Muscle of back (tissue), 11 donors: ENCODE measurements around the gene EIF4G3. TPM values are rescaled to one million over a fixed set of nuclear protein-coding genes. Genes with fewer than 3 reads are reported as not detected.

Experiments used
- DNase-seq, 3 donors: peaks; one replicate each; pipeline versions ENCODE4 v3.0.0 to v3.0.0-alpha.2; 2013
- polyA plus RNA-seq, 10 donors: library from polyadenylated mRNA; unstranded; fragments of 120-200 nt; gene quantifications; one replicate each; pipeline ENCODE4 v1.2.1, GENCODE V29; 2013; ENCODE audit not compliant: insufficient read length in 10 of 10

EIF4G3 gene
- polyA plus RNA-seq, 10 donors, result 30.2 to 42.5 (median 35.7) TPM

- DNase-seq, result no peak
These were observed 177.9 kb downstream of the EIF4G3 start for GRCh38 chr1:20998826-20999225.

GRCh38 chr1:20997602-20998224 lies 179.0 kb downstream of the EIF4G3 start:
- DNase-seq, result no peak

GRCh38 chr1:20996554-20996953 lies 180.1 kb downstream of the EIF4G3 start:
- no peak for DNase-seq

DNA sequence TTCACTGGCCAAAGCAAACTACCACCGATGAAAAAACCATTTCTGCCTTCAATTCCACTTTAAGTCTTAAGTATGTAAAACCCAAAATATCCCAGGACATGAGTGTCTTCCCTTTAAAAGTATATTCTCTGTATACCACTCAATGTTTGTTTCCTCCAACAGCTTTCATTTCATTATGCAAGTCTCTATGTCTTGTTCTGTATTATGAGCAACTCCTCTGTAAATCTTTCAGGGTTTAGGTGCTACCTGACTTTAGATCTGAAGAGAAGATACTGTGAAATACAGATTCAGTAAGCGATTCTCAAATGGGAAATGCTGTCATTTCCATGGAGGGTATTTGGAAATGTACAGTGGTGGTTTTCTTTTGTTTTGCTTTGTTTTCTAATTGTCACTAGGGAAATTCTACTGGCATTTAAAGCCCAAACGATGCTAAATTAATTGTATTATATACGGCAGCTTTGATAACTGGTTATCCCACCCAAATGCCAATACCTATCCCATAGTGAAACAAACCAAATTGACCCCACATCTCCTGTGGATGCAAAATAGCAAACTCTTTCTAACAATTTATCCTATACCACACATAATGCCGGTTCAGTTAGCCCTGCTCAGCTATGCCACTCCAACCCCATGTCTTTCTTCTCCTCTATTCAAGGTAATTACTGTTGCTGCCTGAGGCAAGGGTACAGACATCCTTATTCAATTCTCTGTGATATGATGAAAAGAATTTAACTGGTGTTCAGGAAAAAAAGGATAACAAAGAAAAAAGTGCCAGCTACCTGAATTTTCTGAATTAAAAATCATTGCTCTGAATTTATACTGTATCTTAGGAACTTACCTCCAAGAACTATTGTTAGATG lies 182.8 kb downstream of the EIF4G3 start:
- no peak for DNase-seq

DNA sequence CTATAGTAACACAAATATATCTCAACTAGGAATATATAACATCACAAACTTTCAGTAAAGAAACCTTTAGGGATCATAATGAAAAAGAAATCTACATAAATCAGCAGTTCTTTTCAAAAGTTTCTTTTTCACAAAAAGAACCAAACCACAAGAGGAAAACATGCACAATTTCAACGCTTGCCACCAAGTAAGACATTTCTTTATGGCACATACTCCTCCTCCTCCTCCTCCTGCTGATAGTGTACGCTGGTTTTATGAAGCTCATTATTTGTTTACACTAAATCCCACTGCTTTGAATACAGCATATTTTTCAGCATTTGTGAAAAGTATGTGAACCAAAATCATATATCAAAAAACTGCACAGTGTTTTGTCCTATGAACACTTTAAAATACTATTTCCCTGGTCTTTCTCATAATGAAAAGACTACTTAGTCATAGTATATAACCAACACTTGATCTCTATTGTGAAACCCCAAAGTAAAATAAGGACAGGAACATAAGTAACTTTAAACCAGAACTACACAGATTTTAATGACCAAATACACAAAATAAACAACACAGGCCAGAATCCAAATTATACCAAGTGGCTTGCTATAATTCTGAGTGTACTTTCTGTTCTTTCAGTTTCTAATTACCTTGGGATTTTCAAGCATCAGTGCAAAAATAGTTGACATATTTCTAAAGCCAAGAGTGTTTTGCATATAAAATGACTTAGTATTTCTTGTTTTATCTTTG lies 184.2 kb downstream of the EIF4G3 start:
- DNase-seq, result no peak

DNA sequence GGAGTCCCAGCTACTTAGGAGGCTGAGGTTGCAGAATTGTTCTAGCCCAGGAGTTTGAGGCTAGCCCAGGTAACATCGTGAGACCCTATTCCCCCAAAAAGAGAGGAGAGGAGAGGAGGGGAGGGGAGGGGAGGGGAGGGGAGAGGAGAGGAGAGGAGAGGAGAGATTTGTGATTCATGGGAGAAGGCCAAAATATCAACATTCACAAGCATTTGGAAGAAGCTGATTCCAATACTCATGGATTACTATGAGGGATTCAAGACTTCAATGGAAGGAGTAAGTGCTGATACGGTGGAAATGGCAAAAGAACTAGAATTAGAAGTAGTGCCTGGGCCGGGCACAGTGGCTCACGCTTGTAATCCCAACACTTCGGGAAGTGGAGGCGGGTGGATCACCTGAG lies 187.8 kb downstream of the EIF4G3 start:
- DNase-seq, result no peak

- DNase-seq, result no peak
These were observed 188.6 kb downstream of the EIF4G3 start for GRCh38 chr1:20987831-20988825.

GRCh38 chr1:20983297-20983889 lies 193.3 kb downstream of the EIF4G3 start:
- no peak for DNase-seq

GRCh38 chr1:20982316-20982715 lies 194.4 kb downstream of the EIF4G3 start:
- DNase-seq, result no peak

- DNase-seq, result peak in 1 of 3 donors; percentile 34
These were observed 194.8 kb downstream of the EIF4G3 start for GRCh38 chr1:20981915-20982314.

GRCh38 chr1:20980051-20980450 lies 196.6 kb downstream of the EIF4G3 start:
- no peak for DNase-seq

DNA sequence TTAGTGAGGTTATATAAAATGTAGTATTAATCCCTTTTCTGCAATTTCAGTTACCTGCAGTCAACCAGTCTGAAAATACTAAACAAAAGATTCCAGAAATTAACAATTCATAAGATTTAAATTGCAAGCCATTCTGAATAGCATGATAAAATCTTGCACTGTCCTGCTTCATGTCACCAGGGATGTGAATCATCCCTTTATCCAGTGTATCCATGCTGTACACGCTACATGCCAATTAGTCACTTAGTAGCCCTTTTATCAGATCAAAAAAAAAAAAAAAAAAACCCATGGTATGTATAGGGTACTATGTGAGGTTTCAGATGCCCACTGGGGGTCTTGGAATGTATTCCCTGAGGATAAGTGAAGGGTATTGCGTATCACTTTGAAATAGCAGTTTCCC lies 198.3 kb downstream of the EIF4G3 start:
- no peak for DNase-seq

DNA sequence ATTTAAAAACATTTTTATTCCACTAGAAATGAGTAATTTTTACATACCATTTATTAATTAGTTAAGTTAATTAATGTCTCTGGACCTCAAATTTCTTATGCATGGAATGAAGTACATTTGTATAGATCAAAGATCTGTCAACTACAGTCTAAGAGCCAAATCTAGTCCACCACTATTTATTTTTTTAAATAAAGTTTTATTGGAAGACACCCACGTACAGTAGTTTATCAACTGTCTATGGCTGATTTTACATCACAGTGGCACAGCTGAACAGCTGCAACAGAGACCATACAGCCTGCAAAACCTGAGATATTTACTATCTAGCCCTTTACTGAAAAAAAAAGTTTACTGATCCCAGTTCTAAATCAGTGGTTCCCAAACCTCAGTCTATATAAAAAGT lies 201.0 kb downstream of the EIF4G3 start:
- no peak for DNase-seq

GRCh38 chr1:20974951-20975350 lies 201.7 kb downstream of the EIF4G3 start:
- no peak for DNase-seq

GRCh38 chr1:20974069-20974468 lies 202.6 kb downstream of the EIF4G3 start:
- DNase-seq, result no peak

- DNase-seq, result no peak
These were observed 203.8 kb downstream of the EIF4G3 start for GRCh38 chr1:20972855-20973254.

DNA sequence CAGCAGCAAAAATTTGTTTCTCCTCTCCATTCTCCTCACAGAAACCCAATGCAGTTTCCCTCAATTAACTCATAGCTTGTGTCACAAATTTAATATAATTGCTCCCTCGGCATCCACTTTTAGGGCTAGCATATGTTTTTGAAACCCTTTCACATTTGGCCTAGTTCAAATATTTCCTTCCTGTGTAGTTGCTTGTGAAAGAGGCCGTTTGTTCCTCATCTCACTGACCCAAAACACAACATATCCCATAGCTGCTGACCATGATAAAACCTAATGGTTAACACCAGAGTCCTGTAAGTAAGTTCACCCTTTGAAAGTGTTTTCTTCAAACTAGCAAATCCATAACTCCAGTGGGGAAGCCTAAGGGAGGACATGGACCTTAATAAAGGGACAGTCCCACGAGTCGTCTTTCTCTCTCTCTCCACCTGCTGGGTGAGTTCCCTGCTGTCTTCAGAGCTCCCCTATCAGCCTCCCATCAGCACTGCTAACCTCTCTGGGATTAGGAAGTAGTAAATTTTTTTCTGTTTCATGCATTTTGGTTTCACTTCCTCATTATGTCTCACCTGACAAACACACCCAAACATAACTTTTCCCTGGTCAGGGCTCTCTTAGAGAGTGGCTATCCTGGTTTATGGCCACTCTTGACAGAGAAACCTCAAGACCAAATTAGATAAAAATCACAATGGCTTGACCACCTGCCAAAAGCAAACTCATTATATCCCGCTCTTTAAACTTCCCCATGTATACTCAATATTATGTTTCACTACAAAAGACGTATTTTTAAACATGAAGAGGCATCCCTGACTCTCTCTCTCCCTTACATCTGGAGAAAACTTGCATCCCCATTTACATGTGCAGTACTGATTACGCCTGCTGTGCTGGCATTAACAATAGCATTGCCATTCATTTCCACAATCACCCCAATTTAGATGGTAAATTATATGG lies 211.9 kb downstream of the EIF4G3 start:
- peak in 1 of 3 donors; percentile 22 for DNase-seq

DNA sequence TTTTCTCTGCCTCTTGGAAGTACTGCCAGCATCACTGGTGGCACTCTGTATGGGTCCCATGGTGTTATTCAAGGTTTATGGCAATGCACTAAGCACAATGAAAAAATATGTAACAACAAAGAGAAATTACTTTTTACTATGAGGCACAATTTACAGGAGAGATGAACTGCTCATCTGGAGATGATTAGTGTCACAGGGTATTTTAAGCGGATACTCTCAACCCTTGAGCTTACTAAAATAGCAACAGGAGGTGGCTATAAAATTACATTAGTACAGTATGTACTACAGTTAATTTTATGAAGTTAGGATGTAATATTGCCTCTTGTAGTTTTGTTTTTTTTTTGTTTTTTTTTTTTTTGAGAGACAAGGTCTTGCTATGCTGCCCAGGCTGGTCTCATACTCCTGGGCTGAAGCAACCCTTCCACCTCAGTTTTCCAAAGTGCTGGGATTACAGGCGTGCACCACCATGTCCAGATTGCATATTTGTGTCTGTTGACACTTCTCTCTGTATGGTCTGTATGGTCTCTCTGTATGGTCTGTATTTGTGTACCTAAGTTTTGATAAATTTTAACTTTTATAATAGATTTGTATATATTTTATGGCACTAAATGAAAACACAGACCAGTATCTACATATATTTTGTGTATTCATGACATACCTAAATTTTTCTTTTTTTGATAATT lies 214.0 kb downstream of the EIF4G3 start:
- no peak for DNase-seq

DNA sequence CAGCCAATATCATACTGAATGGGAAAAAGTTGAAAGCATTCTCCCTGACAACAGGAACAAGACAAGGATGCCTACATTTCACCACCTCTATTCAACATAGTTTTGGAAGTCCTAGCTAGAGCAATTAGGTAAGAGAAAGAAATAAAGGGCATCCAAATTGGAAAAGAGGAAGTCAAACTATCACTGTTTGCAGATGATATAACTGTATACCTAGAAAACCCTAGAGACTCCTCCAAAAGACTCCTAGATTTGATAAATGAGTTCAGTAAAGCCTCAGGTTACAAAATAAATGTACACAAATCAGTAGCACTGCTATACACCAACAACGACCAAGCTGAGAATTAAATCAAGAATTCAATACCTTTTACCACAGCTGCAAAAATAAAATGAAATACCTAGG lies 218.3 kb downstream of the EIF4G3 start:
- DNase-seq, result no peak
